Skeletal muscle cell (primary cell): ENCODE results near the gene KRTAP19-1.

Experiments
- DNase-seq: peaks from one replicate; pipeline ENCODE4 v3.0.0-alpha.2; 2010; ENCODE audit warnings: low read depth
- H3K4me3 ChIP-seq: 2 replicates; pipeline ENCODE4 v1.5.1; 2011; ENCODE audit warnings: low read depth, mild to moderate bottlenecking, control low read depth, low read length, moderate library complexity

Gene KRTAP19-1

DNA sequence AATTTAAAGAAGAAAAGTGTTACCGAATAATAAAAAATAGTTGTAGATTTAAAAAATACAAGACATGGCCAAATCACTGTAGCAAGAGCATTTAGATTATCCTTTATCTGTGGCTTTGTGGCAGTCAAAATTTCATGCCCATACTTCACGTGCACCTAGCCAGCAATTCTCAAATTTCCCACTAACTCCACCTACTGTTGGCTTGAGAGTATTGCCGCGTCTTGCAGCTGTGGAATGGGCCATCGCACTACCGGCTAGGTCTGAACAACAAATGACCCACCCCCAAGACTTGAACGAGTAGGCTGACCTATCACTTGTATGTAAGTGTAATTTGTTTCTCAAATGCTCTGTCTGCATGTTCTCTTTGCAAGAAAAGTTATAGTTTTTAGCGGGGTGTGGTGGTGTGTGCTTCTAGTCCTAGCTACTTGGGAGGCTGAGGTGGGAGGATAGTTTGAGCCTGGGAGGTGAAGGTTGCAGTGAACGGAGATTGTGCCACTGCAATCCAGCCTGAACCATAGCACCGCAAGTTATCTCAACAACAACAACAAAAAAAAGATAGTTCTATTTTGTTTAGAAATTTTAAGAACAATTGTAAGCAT, 46.0 kb downstream of the KRTAP19-1 start:
- H3K4me3 ChIP-seq, result no peak overlapping the region
- DNase-seq, result no peak

DNA sequence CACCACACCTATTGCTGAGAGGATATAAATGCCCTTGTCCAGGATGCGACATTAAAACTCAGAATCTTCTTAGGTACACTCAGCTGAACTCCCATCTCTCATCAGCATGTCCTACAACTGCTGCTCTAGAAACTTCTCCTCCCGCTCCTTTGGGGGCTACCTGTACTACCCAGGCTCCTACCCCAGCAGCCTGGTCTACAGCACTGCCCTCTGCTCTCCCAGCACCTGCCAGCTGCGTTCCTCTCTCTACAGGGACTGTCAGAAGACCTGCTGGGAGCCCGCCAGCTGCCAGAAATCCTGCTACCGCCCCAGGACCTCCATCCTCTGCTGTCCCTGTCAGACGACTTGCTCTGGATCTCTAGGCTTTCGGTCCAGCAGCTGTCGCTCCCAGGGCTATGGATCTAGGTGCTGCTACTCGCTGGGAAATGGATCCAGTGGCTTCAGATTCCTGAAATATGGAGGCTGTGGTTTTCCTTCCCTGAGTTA, 50.0 kb downstream of the KRTAP19-1 start, which contains the start of gene KRTAP13-4:
KRTAP13-4 (plus strand) TSS at position 51 of the 486 bp plus-strand sequence; CDS start at position 107, 56 bp downstream.
- DNase-seq, result no peak
- H3K4me3 ChIP-seq, result no peak within 1 kb of the TSS
